Measurements from ENCODE around the gene FNBP1.
"Not testable (repeated sequence)": the region's sequence is repeated elsewhere in the genome, so short reads cannot be mapped to it uniquely, and the experiment has no call there.

The FNBP1 gene

GRCh38 chr9:130021842-130022241 lies 21.1 kb downstream of the FNBP1 start:
- DNase-seq; H3K9me3 Mint-ChIP-seq; H3K27me3 Mint-ChIP-seq; ATAC-seq (replicated peaks): not testable (repeated sequence)
- Mint-ChIP-seq H3K4me3 (peak overlapping the region in 1 of 2 donors; percentile 60), H3K36me3 (peaks cover 29 to 64% of the 10 kb centered on the region in 2 donors), H3K27ac (peak overlapping the region; percentile 95), H3K4me1 (peaks cover 44 to 92% of the 10 kb centered on the region in 2 donors)

- Mint-ChIP-seq H3K36me3 (peaks cover 35 to 69% of the 10 kb centered on the region in 2 donors), H3K4me1 (peaks cover 47 to 92% of the 10 kb centered on the region in 2 donors), H3K27me3 (no peaks in the 10 kb centered on the region), H3K4me3 (peak overlapping the region; percentile 21 to 41), H3K9me3 (peaks cover 0 to 6% of the 10 kb centered on the region in 2 donors), H3K27ac (peak overlapping the region; percentile 95)
- no peak for ATAC-seq (replicated peaks)
- no peak for DNase-seq
Observed at GRCh38 chr9:130021123-130021522, 21.9 kb downstream of the FNBP1 start.

GRCh38 chr9:130020618-130021017 lies 22.4 kb downstream of the FNBP1 start:
- DNase-seq (no peak), ATAC-seq (replicated peaks) (no peak)
- Mint-ChIP-seq H3K4me1 (peaks cover 44 to 87% of the 10 kb centered on the region in 2 donors), H3K27me3 (no peaks in the 10 kb centered on the region), H3K9me3 (peaks cover 0 to 6% of the 10 kb centered on the region in 2 donors), H3K4me3 (peak overlapping the region; percentile 21 to 41), H3K36me3 (peaks cover 35 to 66% of the 10 kb centered on the region in 2 donors), H3K27ac (peak overlapping the region; percentile 95)

GRCh38 chr9:130018265-130018664 lies 24.7 kb downstream of the FNBP1 start:
- Mint-ChIP-seq H3K4me3 (peak overlapping the region; percentile 4 to 17), H3K4me1 (peaks cover 29 to 67% of the 10 kb centered on the region in 2 donors), H3K36me3 (peaks cover 32 to 65% of the 10 kb centered on the region in 2 donors), H3K27me3 (no peaks in the 10 kb centered on the region), H3K27ac (peak overlapping the region; percentile 99), H3K9me3 (peaks cover 0 to 5% of the 10 kb centered on the region in 2 donors)
- ATAC-seq (replicated peaks) (no peak), DNase-seq (no peak)

- not testable (repeated sequence) for H3K27me3 Mint-ChIP-seq; ATAC-seq (replicated peaks); DNase-seq; H3K9me3 Mint-ChIP-seq
- Mint-ChIP-seq H3K4me3 (peak overlapping the region; percentile 41 to 54), H3K36me3 (peaks cover 35 to 68% of the 10 kb centered on the region in 2 donors), H3K27ac (peak overlapping the region; percentile 99), H3K4me1 (peaks cover 26 to 66% of the 10 kb centered on the region in 2 donors)
Observed at GRCh38 chr9:130017510-130017909, 25.5 kb downstream of the FNBP1 start.

- H3K4me1 Mint-ChIP-seq: peaks cover 28 to 67% of the 10 kb centered on the region in 2 donors
- H3K4me3 Mint-ChIP-seq: peak overlapping the region; percentile 60 to 64
- peaks cover 0 to 7% of the 10 kb centered on the region in 2 donors for H3K9me3 Mint-ChIP-seq
- H3K36me3 Mint-ChIP-seq: peaks cover 35 to 68% of the 10 kb centered on the region in 2 donors
- ATAC-seq (replicated peaks) (peak; percentile 1 to 3), DNase-seq (no peak)
- no peaks in the 10 kb centered on the region for H3K27me3 Mint-ChIP-seq
- H3K27ac Mint-ChIP-seq: peak overlapping the region; percentile 99
Observed at GRCh38 chr9:130017076-130017475, 25.9 kb downstream of the FNBP1 start.

GRCh38 chr9:130015353-130016019 lies 27.5 kb downstream of the FNBP1 start:
- H3K9me3 Mint-ChIP-seq: peaks cover 3 to 7% of the 10 kb centered on the region in 2 donors
- no peak for DNase-seq
- peaks cover 26 to 67% of the 10 kb centered on the region in 2 donors for H3K4me1 Mint-ChIP-seq
- no peaks in the 10 kb centered on the region for H3K27me3 Mint-ChIP-seq
- H3K36me3 Mint-ChIP-seq: peaks cover 41 to 72% of the 10 kb centered on the region in 2 donors
- ATAC-seq (replicated peaks): no peak
- peak overlapping the region; percentile 51 for H3K27ac Mint-ChIP-seq
- H3K4me3 Mint-ChIP-seq: no peak overlapping the region

GRCh38 chr9:130013326-130013725 lies 29.7 kb downstream of the FNBP1 start:
- no peak for ATAC-seq (replicated peaks)
- peaks cover 40 to 73% of the 10 kb centered on the region in 2 donors for H3K4me1 Mint-ChIP-seq
- no peaks in the 10 kb centered on the region for H3K27me3 Mint-ChIP-seq
- peak overlapping the region in 1 of 2 donors; percentile 47 for H3K4me3 Mint-ChIP-seq
- peaks cover 42 to 68% of the 10 kb centered on the region in 2 donors for H3K36me3 Mint-ChIP-seq
- peak overlapping the region; percentile 93 for H3K27ac Mint-ChIP-seq
- no peak for DNase-seq
- peaks cover 3 to 5% of the 10 kb centered on the region in 2 donors for H3K9me3 Mint-ChIP-seq

- peaks cover 2 to 3% of the 10 kb centered on the region in 2 donors for H3K9me3 Mint-ChIP-seq
- H3K27me3 Mint-ChIP-seq: no peaks in the 10 kb centered on the region
- DNase-seq (peak; percentile 70), ATAC-seq (replicated peaks) (peak; percentile 80 to 87)
- peaks cover 32 to 75% of the 10 kb centered on the region in 2 donors for H3K4me1 Mint-ChIP-seq
- H3K4me3 Mint-ChIP-seq: peak overlapping the region; percentile 49 to 62
- peaks cover 34 to 59% of the 10 kb centered on the region in 2 donors for H3K36me3 Mint-ChIP-seq
- peak overlapping the region; percentile 92 for H3K27ac Mint-ChIP-seq
Observed at GRCh38 chr9:130010151-130010988, 32.6 kb downstream of the FNBP1 start.

- peak overlapping the region; percentile 49 to 62 for H3K4me3 Mint-ChIP-seq
- H3K9me3 Mint-ChIP-seq; H3K27me3 Mint-ChIP-seq; ATAC-seq (replicated peaks); DNase-seq: not testable (repeated sequence)
- peaks cover 34 to 57% of the 10 kb centered on the region in 2 donors for H3K36me3 Mint-ChIP-seq
- peak overlapping the region; percentile 92 for H3K27ac Mint-ChIP-seq
- H3K4me1 Mint-ChIP-seq: peaks cover 32 to 82% of the 10 kb centered on the region in 2 donors
Observed at GRCh38 chr9:130009546-130009945, 33.4 kb downstream of the FNBP1 start.

GRCh38 chr9:130008538-130008937 lies 34.5 kb downstream of the FNBP1 start:
- H3K27ac Mint-ChIP-seq: peak overlapping the region; percentile 92
- DNase-seq (no peak), ATAC-seq (replicated peaks) (no peak)
- H3K27me3 Mint-ChIP-seq: no peaks in the 10 kb centered on the region
- H3K4me1 Mint-ChIP-seq: peaks cover 36 to 92% of the 10 kb centered on the region in 2 donors
- H3K9me3 Mint-ChIP-seq: peaks cover 2 to 3% of the 10 kb centered on the region in 2 donors
- H3K4me3 Mint-ChIP-seq: peak overlapping the region; percentile 47 to 66
- peaks cover 33 to 56% of the 10 kb centered on the region in 2 donors for H3K36me3 Mint-ChIP-seq

- not testable (repeated sequence) for DNase-seq; H3K9me3 Mint-ChIP-seq; ATAC-seq (replicated peaks); H3K27me3 Mint-ChIP-seq
- Mint-ChIP-seq H3K27ac (peak overlapping the region; percentile 92), H3K4me1 (peaks cover 40 to 96% of the 10 kb centered on the region in 2 donors), H3K4me3 (peak overlapping the region; percentile 36 to 53), H3K36me3 (peaks cover 37 to 51% of the 10 kb centered on the region in 2 donors)
Observed at GRCh38 chr9:130006952-130007351, 36.0 kb downstream of the FNBP1 start.

- H3K36me3 Mint-ChIP-seq: peaks cover 36 to 50% of the 10 kb centered on the region in 2 donors
- peaks cover 25 to 83% of the 10 kb centered on the region in 2 donors for H3K4me1 Mint-ChIP-seq
- no peak overlapping the region for H3K4me3 Mint-ChIP-seq
- no peak for DNase-seq
- no peaks in the 10 kb centered on the region for H3K9me3 Mint-ChIP-seq
- ATAC-seq (replicated peaks): no peak
- peak overlapping the region; percentile 92 for H3K27ac Mint-ChIP-seq
- no peaks in the 10 kb centered on the region for H3K27me3 Mint-ChIP-seq
Observed at GRCh38 chr9:130003943-130004552, 38.9 kb downstream of the FNBP1 start.

GRCh38 chr9:130002320-130002719 lies 40.7 kb downstream of the FNBP1 start:
- H3K27me3 Mint-ChIP-seq: no peaks in the 10 kb centered on the region
- no peak overlapping the region for H3K4me3 Mint-ChIP-seq
- peak overlapping the region; percentile 92 for H3K27ac Mint-ChIP-seq
- H3K4me1 Mint-ChIP-seq: peaks cover 24 to 77% of the 10 kb centered on the region in 2 donors
- H3K36me3 Mint-ChIP-seq: peaks cover 38 to 51% of the 10 kb centered on the region in 2 donors
- no peak for DNase-seq
- H3K9me3 Mint-ChIP-seq: peaks cover 2 to 3% of the 10 kb centered on the region in 2 donors
- no peak for ATAC-seq (replicated peaks)
